Fibroblast of gingiva (primary cell): ENCODE measurements around the gene ZNF180.
"Not testable (repeated sequence)": the region's sequence is repeated elsewhere in the genome, so short reads cannot be mapped to it uniquely, and the experiment has no call there.

Experiments used
- DNase-seq: peaks from one replicate; pipeline ENCODE4 v3.0.0-alpha.2; 2011; ENCODE audit warnings: low read depth

The ZNF180 gene

GRCh38 chr19:44499962-44500949, at the start of gene ZNF180:
Gene ZNF180, minus strand, starts transcription at chr19:44500522. Its CDS starts 3,188 bp downstream, at chr19:44497334.
- DNase-seq: peak; percentile 92

DNA sequence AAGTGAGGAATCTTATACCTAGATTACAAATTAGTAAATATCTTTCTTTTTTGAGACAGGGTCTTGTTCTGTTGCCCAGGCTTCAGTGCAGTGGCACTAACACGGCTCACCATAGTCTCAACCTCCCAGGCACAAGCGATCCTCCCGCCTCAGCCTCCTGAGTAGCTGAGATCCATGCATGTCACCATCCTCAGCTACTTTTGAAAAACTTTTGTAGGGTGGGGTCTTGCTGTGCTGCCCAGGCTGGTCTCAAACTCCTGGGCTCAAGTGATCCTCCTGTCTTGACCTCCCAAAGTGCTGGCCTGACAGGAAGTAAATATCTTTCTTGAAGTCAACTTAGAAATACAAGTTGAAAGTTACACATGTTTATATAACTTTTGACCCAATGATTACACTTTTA, 49.2 kb upstream of the ZNF180 start:
- no peak for DNase-seq

DNA sequence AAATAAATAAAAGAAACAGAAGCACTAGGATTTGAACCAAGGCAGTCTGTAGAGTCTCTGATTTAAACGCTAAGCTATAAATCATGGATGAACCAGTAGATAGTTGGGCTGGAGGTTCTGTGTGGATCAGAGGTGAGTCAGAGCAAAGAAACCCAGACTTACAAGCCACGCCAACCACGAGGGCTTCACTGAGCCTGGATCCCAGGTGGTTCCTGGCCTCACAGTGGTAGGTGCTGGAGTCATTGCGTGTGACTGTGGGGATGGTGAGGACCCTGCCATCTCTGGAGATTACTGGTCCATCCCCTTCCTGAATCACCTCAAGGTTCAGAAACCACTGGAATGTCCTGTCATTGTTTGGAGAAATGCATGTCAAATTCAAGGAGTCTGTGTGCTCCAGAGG, 48.4 kb upstream of the ZNF180 start:
- DNase-seq: no peak

GRCh38 chr19:44544031-44544430, 43.7 kb upstream of the ZNF180 start:
- no peak for DNase-seq

- DNase-seq: no peak
These were observed 42.3 kb upstream of the ZNF180 start for GRCh38 chr19:44542671-44543070.

DNA sequence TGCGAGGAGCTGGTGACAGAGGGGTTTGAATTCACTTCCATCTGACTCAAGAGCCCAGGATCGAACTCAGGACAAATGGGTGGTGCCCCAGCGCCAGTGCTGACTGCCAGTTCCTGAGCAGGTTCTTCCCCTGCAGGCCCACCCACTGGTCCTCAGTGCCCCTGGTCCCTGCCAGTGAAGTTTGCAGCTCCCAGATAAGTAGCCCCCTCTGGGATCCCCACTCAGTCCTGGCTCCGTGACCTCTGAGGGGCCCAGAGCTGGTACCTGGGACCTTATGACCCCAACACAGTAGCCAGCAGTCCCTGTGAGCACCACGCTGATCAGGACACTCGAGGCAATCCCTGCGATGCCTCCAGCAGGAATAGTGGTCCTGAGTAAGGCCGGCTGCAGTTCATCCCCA, 40.4 kb upstream of the ZNF180 start:
- DNase-seq: no peak

DNA sequence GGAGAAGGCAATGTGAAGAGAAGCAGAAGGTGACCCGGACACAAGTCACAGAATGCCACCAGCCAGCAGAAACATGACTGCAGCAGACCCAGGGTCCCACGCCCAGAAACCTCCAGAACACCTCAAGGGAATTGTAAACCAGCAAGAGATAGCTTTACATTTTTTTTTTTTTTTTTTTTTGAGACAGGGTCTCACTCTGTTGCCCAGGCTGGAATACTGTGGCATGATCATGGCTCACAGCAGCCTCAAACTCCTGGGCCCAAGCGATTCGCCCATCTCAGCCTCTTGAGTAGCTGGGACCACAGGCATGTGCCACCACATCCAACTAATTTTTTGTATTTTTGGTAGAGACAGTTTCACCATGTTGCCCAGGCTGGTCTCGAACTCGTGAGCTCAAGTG, 39.7 kb upstream of the ZNF180 start:
- no peak for DNase-seq

DNA sequence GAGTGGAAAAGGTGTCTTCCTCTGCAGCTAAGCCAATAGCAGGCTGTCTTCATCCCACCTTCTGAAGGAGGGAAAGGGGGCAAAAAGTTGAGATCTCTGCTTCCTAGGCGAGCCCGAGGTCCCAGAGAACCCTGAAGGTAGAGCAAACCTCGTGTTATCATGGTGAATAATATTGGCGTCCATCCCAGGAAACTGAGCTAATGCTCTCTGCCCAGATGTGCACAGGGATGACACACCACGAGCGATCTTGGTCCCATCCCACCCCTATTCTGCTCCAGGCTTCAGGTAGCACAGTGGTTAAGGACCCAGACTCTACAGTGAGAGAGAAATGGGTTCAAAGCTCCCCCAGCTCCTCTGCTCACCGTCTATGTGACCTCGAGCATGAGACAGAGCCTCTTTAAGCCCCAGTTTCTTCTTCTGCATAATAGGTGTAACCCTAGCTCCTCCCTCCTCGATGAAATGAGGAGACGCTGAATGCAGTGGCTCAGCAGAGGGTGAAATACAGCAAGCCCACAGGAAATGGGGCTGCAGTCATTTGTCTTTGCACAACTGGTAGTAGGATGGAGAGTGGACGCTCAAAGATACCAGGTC, 39.0 kb upstream of the ZNF180 start:
- no peak for DNase-seq

GRCh38 chr19:44535361-44535760, 35.0 kb upstream of the ZNF180 start:
- DNase-seq: not testable (repeated sequence)

GRCh38 chr19:44532819-44533218, 32.5 kb upstream of the ZNF180 start:
- DNase-seq: no peak

- DNase-seq: no peak
These were observed 30.5 kb upstream of the ZNF180 start for GRCh38 chr19:44530777-44531176.

GRCh38 chr19:44529536-44529935, 29.2 kb upstream of the ZNF180 start, which contains the start of gene CEACAM20:
Gene CEACAM20, minus strand, starts transcription at chr19:44529675. Its CDS starts 166 bp downstream, at chr19:44529509.
- DNase-seq: no peak

GRCh38 chr19:44527554-44527953, 27.2 kb upstream of the ZNF180 start:
- DNase-seq: no peak

DNA sequence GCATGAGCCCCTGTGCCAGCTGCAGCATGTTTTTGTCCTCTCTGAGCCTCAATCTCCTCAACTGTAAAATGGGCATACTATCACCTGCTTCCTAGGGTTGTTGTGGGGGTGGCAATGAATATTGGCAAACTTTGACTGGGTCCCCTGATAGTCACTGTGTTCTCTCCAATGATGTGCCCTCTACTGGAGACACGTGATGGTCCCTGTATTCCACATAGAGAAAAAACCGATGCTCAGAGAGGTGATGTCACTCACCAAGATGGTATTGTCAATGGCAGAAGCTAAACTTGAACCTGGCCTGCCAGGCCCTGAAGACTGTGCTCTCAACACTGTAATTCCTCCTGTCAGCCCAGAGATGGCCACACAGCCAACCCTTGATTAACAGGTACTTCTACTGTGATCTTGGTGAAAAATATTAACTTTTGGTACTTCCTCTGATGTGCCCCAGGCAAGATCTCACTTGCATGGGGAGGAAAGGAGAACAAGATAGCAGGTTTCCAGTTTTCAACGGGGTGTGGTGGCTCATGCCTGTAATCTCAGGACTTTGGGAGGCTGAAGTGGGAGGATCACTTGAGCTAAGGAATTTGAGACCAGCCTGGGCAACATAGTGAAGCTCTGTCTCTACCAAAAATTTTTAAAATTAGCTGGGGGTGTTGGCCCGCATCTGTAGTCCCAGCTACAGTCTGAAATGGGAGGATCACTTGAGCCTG, 25.6 kb upstream of the ZNF180 start:
- no peak for DNase-seq

GRCh38 chr19:44521370-44521769, 21.0 kb upstream of the ZNF180 start:
- DNase-seq: no peak

- no peak for DNase-seq
These were observed 16.8 kb upstream of the ZNF180 start for GRCh38 chr19:44517146-44517545.

GRCh38 chr19:44515907-44516306, 15.6 kb upstream of the ZNF180 start:
- DNase-seq: no peak

- no peak for DNase-seq
These were observed 14.7 kb upstream of the ZNF180 start for GRCh38 chr19:44515031-44515430.

DNA sequence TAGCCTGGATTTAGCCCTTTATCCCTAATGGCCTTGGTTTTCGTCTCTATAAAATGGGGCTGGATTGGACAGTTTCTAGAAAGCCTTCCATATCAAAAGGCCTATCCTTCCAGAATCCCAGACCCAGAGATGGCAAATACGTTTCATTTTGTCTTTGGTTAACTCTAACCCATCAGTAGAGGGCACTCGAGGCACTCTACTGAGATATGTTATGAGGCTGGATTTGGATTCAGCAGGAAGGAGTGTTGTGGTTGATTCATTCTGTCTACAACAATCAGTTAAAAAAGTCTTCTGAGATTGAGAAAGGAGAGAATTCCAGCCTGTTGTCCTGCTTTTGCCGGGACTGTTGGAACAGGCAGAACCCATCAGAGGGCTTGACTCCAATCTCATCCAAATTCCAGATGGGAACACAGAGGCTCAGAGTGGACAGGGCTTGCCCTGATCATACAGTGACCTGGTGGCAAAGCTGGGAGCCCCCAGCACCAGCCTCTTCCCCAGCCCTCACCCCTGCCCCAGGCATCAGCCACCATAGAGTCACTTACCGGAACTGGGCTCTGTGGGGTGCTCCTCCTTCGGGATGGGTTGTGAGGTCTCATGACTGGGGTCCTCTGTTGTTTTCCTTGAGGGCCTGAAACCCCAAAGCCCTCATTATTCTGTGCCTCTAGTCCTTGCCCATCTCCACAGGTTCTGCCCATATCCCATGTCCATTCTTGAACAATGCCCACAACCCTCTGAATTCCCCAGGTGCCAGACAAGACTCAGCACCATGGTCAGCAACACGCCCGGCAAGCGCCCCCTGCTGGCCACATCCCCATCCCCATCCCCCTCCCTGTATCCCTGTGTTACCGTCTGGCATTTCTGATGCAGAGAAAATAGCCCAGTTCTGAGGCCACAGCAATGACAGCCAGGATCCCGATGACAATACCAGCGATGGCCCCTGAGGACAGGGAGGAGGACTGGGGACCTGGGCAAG, 12.3 kb upstream of the ZNF180 start:
- DNase-seq: no peak

GRCh38 chr19:44509478-44509877, 9.2 kb upstream of the ZNF180 start:
- DNase-seq: no peak

DNA sequence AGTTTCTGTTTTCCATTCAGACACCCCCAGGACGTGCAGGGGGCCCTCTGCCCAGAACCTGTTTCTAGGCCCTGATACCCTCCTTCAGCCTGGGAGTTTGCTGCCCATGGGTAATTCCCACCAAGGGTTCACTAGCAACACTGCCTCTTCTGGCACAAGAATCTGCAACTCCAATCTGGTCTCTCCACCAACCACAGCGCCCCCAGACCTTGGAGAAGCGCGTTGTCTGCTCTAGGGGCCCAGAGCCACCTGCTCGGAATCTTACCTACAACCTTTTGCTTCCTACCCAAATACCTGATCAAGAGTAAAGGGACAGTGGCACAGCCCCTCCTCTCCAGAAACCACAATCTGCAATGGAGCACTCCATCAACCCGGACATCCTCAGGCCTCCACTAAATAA, 763 bp downstream of the ZNF180 start:
- no peak for DNase-seq
